ENCODE measurements around the gene APCDD1. TPM values are rescaled to one million over a fixed set of nuclear protein-coding genes. Genes with fewer than 3 reads are reported as not detected.

APCDD1 gene
- total and polyA plus RNA-seq, 2 experiments from 2014 or later, result 0.31 to 1.0 TPM

GRCh38 chr18:10473132-10473531, 18.7 kb downstream of the APCDD1 start:
- Mint-ChIP-seq H3K27ac (no peak overlapping the region), H3K4me3 (no peak overlapping the region), H3K9me3 (no peaks in the 10 kb centered on the region), H3K27me3 (ENCODE audit: insufficient read depth, low read depth, poor library complexity) (peaks cover 26% of the 10 kb centered on the region), H3K36me3 (ENCODE audit: low read depth) (peaks cover 5% of the 10 kb centered on the region; the same call in 1 of the 3 replicates), H3K4me1 (peaks cover 44% of the 10 kb centered on the region)
- Histone ChIP-seq H3K27ac (ENCODE audit: low read depth) (no peak overlapping the region), H3K4me3 (no peak overlapping the region), H3K4me2 (no peak overlapping the region), H2AFZ (no peak overlapping the region), H4K20me1 (replicated peaks; ENCODE audit: insufficient read depth) (no peaks in the 10 kb centered on the region; the same call in 1 of the 2 replicates), H3K27me3 (ENCODE audit: insufficient read depth) (peaks cover 39% of the 10 kb centered on the region), H3F3A (replicated peaks; ENCODE audit: low read depth) (no peaks in the 10 kb centered on the region; the same call in 1 of the 2 replicates), H3K79me2 (replicated peaks; ENCODE audit: insufficient read depth) (no peaks in the 10 kb centered on the region), H3K9me2 (ENCODE audit: insufficient read depth) (no peaks in the 10 kb centered on the region; the same call in 1 of the 2 replicates), H3K36me3 (ENCODE audit: insufficient read depth) (no peaks in the 10 kb centered on the region), H3K4me1 (ENCODE audit: insufficient read depth) (peaks cover 28% of the 10 kb centered on the region)
- ATAC-seq (no peak), DNase-seq (ENCODE audit: low spot score) (no peak)
- TF ChIP-seq, protein P1, sequence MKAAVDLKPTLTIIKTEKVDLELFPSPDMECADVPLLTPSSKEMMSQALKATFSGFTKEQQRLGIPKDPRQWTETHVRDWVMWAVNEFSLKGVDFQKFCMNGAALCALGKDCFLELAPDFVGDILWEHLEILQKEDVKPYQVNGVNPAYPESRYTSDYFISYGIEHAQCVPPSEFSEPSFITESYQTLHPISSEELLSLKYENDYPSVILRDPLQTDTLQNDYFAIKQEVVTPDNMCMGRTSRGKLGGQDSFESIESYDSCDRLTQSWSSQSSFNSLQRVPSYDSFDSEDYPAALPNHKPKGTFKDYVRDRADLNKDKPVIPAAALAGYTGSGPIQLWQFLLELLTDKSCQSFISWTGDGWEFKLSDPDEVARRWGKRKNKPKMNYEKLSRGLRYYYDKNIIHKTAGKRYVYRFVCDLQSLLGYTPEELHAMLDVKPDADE (IDR thresholded peaks at IDR 0.05), result no peak
- TF ChIP-seq CREB1 (CRISPR knock-in tag; IDR thresholded peaks at IDR 0.05; ENCODE audit: low read depth) (no peak), NANOG (IDR thresholded peaks at IDR 0.05; ENCODE audit: borderline replicate concordance) (no peak), JUNB (IDR thresholded peaks at IDR 0.05; ENCODE audit: unreplicated experiment) (no peak), REST (IDR thresholded peaks at IDR 0.05; ENCODE audit: unreplicated experiment) (no peak), EZH2phosphoT487 (IDR thresholded peaks at IDR 0.05; ENCODE audit: unreplicated experiment) (no peak), ZNF462 (CRISPR knock-in tag; IDR thresholded peaks at IDR 0.05) (no peak), EZH2 (IDR thresholded peaks at IDR 0.05; ENCODE audit: low read depth, unreplicated experiment) (no peak), POLR2AphosphoS5 (IDR thresholded peaks at IDR 0.05; ENCODE audit: low read depth) (no peak), ZNF331 (CRISPR knock-in tag; IDR thresholded peaks at IDR 0.05; ENCODE audit: low read depth) (no peak), CTCF (conservative IDR thresholded peaks at IDR 0.05; ENCODE audit: low read depth in 2 of 2) (no peak), ZNF114 (CRISPR knock-in tag; IDR thresholded peaks at IDR 0.05) (no peak), STAT1 (IDR thresholded peaks at IDR 0.05; ENCODE audit: unreplicated experiment) (no peak)

Data from GM23338 (cell line).